ENCODE results near the gene PLCB4. TPM values are rescaled to one million over a fixed set of nuclear protein-coding genes. Genes with fewer than 3 reads are reported as not detected.

PLCB4 gene
- total and polyA plus RNA-seq, 3 donors from 2014 or later, result 5.9 to 19.4 (median 15.5) TPM

DNA sequence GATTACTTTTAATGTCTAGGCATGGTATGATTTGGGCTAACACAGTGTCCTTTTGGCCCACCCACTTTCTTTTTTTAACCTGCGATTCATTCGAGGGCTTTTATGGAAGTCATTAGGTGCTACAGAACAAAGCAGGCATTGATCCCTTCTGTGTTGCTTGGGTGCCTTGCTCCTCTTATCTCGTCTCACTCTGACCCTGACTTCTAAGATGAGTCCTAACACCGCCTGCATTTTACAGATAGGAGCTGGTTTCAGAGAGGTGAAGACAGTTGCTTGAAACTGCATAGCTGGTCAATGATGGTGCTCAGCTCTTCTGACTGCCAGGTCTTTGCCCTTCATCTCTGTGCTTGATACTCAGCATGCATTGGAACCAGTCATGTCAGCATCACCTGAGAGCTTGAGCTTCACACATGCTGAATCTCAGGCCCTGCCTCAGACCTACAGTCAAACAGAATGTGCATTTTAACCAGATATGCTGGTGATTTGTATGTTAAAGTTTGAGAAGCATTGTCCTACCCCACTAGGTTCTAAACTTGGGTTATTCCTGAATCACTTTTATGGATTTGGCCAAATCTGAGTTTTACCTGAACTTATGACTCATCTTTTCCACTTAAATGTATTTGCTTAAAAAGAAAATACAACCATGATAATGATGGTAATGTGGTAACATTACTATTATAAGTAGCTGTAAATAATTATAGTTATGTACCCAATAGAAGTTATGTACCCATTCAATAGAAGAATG, 142.3 kb downstream of the PLCB4 start:
- no peak overlapping the region for H3K4me3 ChIP-seq
- WGBS, 2 donors, result 68 to 77% methylated on average over 4 of the region's 4 CpGs
- no peak for TF ChIP-seq POLR2A (IDR thresholded peaks at IDR 0.05)
- TF ChIP-seq, protein P1, sequence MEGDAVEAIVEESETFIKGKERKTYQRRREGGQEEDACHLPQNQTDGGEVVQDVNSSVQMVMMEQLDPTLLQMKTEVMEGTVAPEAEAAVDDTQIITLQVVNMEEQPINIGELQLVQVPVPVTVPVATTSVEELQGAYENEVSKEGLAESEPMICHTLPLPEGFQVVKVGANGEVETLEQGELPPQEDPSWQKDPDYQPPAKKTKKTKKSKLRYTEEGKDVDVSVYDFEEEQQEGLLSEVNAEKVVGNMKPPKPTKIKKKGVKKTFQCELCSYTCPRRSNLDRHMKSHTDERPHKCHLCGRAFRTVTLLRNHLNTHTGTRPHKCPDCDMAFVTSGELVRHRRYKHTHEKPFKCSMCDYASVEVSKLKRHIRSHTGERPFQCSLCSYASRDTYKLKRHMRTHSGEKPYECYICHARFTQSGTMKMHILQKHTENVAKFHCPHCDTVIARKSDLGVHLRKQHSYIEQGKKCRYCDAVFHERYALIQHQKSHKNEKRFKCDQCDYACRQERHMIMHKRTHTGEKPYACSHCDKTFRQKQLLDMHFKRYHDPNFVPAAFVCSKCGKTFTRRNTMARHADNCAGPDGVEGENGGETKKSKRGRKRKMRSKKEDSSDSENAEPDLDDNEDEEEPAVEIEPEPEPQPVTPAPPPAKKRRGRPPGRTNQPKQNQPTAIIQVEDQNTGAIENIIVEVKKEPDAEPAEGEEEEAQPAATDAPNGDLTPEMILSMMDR (IDR thresholded peaks at IDR 0.05), result no peak
- H3K9me3 ChIP-seq, result no peaks in the 10 kb centered on the region
- peak; percentile 47 for DNase-seq
- H3K27ac ChIP-seq, result peak overlapping the region in 1 of 2 donors; percentile 20
- H3K4me1 ChIP-seq, result no peaks in the 10 kb centered on the region
- H3K36me3 ChIP-seq (ENCODE audit: low read depth, missing control alignments), result no peaks in the 10 kb centered on the region
- H3K27me3 ChIP-seq, result no peaks in the 10 kb centered on the region
- intact Hi-C loops (cut with DNase I; ENCODE audit: low total_unique reads), result no loop called here

DNA sequence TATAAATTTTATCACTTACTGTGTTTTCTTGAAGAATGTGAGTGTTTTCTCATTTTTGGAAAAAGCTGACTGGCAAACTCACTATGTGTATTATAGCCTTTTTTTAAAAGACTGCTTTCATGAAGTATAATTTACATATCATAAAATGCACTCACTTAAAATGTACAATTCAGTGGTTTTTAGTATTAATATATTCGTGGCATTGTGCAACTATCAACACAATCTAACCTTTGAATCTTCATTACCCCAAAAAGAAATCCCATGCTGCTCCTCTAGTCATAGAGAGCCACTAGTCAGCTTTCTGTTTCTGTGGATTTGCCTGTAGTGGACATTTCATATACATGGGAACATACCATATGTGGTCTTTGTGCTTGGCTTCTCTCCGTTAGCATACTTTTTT, 143.8 kb downstream of the PLCB4 start:
- 89 to 93% methylated on average over 2 of the region's 2 CpGs for WGBS, 2 donors
- TF ChIP-seq, protein P1 (IDR thresholded peaks at IDR 0.05), result no peak
- no peak for TF ChIP-seq POLR2A (IDR thresholded peaks at IDR 0.05)

DNA sequence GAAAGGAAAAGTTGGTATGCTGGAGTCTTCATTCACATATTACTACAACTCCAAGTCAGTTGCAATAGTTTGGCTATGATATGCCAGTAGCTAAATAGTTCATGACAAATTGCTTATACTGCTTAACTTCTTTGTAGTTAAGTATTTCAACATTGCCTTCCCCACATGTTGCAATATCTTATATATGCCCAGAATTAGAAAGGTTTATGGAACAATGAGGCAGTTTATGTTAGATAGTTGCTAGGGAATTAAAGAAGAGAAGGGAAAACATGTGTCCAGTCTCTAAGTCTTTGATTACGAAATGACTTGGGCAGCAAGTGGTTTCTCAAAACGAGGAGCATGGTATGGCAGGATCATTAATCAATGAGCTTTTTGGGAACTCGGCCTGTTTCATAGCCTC, 145.8 kb downstream of the PLCB4 start:
- intact Hi-C loops (cut with DNase I; ENCODE audit: low total_unique reads), result no loop called here
- Histone ChIP-seq H3K4me3 (no peak overlapping the region), H3K36me3 (ENCODE audit: low read depth, missing control alignments) (no peaks in the 10 kb centered on the region), H3K9me3 (no peaks in the 10 kb centered on the region), H3K27me3 (no peaks in the 10 kb centered on the region), H3K27ac (no peak overlapping the region), H3K4me1 (peaks cover 5% of the 10 kb centered on the region)
- 84 to 85% methylated on average over 3 of the region's 3 CpGs for WGBS, 2 donors
- TF ChIP-seq, protein P1 (IDR thresholded peaks at IDR 0.05), result no peak
- TF ChIP-seq POLR2A (IDR thresholded peaks at IDR 0.05), result no peak
- DNase-seq, result no peak

More for the DNA sequence above, 143.8 kb downstream of the PLCB4 start:
- Histone ChIP-seq H3K4me3 (no peak overlapping the region), H3K27me3 (no peaks in the 10 kb centered on the region), H3K9me3 (no peaks in the 10 kb centered on the region), H3K4me1 (no peaks in the 10 kb centered on the region), H3K36me3 (ENCODE audit: low read depth, missing control alignments) (no peaks in the 10 kb centered on the region), H3K27ac (no peak overlapping the region)
- DNase-seq, result no peak
- intact Hi-C loops (cut with DNase I; ENCODE audit: low total_unique reads), result no loop called here

DNA sequence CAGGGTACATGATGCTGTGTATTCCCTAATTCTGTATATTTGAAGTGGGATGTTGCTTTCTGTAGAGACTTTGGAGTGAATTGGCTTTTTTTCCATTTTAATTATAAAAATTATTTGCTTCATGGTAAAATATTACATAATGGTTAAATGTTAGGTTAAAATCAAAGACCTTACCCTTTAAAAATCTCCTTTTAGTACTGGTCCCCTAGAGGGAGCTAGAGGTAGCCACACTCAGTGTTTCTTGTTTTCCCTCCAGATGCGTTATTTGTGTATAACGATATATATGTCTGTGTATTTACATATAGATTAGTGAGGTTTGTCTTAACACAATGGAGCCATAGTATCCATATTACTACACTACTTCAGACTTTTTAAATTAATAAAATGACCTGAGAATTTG, 146.7 kb downstream of the PLCB4 start:
- no peaks in the 10 kb centered on the region for H3K27me3 ChIP-seq
- no peak for TF ChIP-seq POLR2A (IDR thresholded peaks at IDR 0.05)
- TF ChIP-seq, protein P1 (IDR thresholded peaks at IDR 0.05), result peak in 1 of 3 experiments; percentile 18
- DNase-seq, result no peak
- WGBS, 2 donors, result 84 to 88% methylated on average over 2 of the region's 2 CpGs
- intact Hi-C loops (cut with DNase I; ENCODE audit: low total_unique reads), result no loop called here
- no peak overlapping the region for H3K27ac ChIP-seq
- no peak overlapping the region for H3K4me3 ChIP-seq
- H3K9me3 ChIP-seq, result no peaks in the 10 kb centered on the region
- peaks cover 5% of the 10 kb centered on the region for H3K4me1 ChIP-seq
- no peaks in the 10 kb centered on the region for H3K36me3 ChIP-seq (ENCODE audit: low read depth, missing control alignments)

DNA sequence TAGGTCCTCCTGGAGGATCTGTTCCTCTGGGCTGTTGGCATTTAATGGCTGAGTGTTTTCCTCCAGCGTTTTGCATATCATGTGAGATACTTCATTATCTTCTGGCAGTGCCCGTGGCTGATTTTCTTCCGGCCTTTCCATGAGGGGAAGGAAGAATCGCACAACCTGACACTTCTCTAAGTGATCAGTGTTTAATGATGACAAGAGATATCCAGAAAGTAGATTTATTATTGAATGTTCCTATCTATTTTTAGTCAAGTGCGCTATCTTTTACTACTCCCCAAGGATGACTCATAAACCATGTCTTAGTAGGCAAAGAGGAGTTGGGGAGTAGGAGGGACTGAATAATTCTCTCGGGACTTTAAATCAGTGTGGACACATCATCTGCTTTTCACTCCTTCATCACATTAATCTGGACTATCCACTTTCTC, 149.7 kb downstream of the PLCB4 start:
- no peaks in the 10 kb centered on the region for H3K36me3 ChIP-seq (ENCODE audit: low read depth, missing control alignments)
- H3K27ac ChIP-seq, result no peak overlapping the region
- no peaks in the 10 kb centered on the region for H3K9me3 ChIP-seq
- intact Hi-C loops (cut with DNase I; ENCODE audit: low total_unique reads), result no loop called here
- no peak overlapping the region for H3K4me3 ChIP-seq
- 28 to 53% methylated on average over 6 of the region's 6 CpGs for WGBS, 2 donors
- DNase-seq, result no peak
- H3K27me3 ChIP-seq, result no peaks in the 10 kb centered on the region
- TF ChIP-seq, protein P1 (IDR thresholded peaks at IDR 0.05), result no peak
- TF ChIP-seq POLR2A (IDR thresholded peaks at IDR 0.05), result no peak
- peaks cover 5% of the 10 kb centered on the region for H3K4me1 ChIP-seq

All from testis (tissue), 3 donors.